GM21619 (cell line): Measurements from ENCODE around the gene WNK2.

Experiments used
- ATAC-seq: cut with Tn5 transposase; IDR thresholded peaks from one replicate; pipeline ENCODE4 v1.9.1; 2021; ENCODE audit not compliant: unreplicated experiment

The WNK2 gene

GRCh38 chr9:93161786-93162562 lies 22.0 kb upstream of the WNK2 start:
- no peak for ATAC-seq

DNA sequence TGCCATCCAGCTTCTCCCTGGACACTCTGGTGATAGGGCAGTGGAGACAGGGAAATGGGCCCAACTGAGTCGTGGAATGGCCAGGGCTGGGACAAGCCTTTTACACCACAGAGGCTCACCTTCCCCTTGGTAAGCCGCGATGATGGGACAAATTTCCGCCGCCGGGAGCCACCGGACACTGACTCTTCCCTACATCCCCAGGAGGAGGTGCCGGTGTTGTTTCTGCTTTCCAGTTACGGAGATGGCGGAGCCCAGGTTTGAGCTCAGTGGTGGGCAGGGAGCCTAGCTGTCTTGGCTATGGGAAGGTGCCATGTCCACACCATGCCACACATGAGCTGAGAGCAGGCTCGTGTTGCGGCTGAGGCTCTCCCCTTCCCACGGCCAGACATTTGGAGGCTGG lies 19.9 kb upstream of the WNK2 start:
- ATAC-seq = no peak

- ATAC-seq = no peak
These were observed 17.2 kb upstream of the WNK2 start for GRCh38 chr9:93166699-93167098.

DNA sequence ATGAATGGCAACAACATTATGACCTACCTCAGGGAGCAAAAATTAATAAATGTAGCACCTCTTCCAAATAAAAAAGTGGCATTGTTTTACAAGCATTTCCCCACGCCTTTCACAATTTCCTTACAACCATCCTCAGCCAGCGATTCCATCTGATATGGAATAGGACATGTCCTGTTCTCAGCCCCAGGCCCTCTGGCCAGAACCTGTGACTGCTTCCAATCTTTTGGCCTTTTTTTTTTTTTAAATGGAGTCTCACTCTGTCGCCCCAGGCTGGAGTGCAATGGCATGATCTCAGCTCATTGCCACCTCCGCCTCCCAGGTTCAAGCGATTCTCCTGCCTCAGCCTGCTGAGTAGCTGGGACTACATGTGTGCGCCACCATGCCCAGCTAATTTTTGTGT lies 16.8 kb upstream of the WNK2 start:
- no peak for ATAC-seq

- no peak for ATAC-seq
These were observed 16.1 kb upstream of the WNK2 start for GRCh38 chr9:93167838-93168237.

DNA sequence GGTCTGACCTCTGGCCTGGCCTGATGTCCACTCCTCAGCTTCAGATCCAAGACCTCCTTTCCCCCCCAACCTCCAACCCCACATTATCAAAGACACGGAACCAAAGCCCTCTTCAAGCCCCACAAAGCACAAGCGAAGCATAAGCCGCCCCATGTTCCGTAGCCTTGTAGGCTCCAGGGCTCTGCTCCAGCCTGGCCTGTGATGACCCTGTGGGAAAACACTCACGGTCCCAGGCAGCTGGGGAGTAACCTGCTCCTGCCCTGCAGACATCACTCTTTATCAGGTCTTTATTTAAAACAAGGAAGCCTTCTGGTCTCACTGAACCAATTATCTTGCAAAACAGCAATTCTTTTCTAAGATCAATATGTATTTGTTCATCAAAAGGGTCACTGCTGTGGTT lies 15.4 kb upstream of the WNK2 start:
- ATAC-seq = no peak

- no peak for ATAC-seq
These were observed 14.5 kb upstream of the WNK2 start for GRCh38 chr9:93169444-93169843.

DNA sequence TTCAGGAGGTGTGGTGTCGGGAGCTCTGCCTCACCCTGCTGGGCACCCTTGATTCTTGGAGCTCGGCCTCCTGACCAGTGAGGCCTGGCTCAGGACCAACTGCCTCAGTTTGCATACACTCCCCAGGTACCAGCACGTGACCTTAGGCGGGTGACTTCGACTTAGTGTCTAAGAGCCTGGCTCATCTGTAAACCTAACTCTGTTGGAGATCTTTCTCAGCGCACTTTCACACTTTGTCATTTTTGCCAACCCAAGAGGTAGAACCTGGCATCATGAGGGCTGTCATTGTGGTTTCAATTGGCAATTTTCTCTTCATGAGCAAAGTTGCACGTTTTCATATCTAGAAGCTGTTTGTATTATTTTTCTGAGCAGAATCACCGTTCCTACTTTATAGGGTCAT lies 13.4 kb upstream of the WNK2 start:
- ATAC-seq = no peak

GRCh38 chr9:93171261-93171990 lies 12.5 kb upstream of the WNK2 start:
- no peak for ATAC-seq

GRCh38 chr9:93172666-93173364 lies 11.1 kb upstream of the WNK2 start:
- ATAC-seq = no peak

DNA sequence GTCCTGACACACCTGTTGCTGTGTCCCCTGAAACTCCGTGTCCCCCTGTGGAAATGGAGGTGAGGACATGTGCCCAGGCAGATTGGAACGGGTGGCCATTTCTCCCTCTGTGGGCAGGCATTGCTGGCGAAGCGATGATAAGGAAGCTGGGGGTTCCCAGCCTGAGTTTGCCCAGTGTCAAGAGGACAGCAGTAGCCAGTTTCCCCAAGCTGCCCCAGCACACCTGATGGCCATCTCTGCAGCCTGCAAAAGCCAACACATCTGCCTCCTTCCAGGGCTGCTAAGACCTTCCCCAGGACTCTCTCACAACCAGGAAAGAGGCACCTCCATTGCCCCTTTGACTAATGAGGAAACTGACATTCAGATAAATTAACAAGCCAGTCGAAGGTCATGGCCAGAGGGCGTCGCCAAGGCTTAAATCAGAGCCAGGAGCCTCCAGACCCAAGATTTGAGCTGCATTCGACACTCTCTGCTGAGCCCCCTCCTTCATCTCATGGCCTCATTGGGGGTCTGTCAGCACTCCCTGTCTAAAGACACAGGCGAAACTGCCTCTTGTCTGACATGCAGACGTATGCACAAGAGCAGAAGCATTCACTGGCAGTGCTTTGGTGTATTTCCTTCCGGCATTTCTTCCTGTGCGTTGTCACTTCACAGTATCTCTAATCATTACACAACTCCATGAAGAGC lies 10.4 kb upstream of the WNK2 start:
- no peak for ATAC-seq

DNA sequence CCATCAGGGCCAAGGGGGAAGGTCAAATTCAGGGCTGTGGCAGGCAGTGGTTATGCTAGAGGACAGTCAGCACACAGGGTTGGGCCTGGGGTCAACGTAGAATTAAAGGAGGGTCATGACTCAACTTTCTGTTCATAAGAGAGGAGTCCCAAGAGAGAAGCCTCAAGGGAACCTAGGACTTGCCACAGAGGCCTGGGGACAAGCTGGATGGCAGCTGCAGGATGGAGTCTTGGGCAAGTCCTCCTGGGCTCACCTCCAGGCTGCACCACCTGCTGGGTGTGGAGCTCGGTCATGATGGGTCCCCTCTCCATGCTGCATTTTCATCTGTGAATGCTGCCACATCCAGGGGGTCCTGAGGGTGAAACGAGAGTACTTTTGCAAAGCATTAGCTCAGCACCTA lies 9.0 kb upstream of the WNK2 start:
- ATAC-seq = no peak

DNA sequence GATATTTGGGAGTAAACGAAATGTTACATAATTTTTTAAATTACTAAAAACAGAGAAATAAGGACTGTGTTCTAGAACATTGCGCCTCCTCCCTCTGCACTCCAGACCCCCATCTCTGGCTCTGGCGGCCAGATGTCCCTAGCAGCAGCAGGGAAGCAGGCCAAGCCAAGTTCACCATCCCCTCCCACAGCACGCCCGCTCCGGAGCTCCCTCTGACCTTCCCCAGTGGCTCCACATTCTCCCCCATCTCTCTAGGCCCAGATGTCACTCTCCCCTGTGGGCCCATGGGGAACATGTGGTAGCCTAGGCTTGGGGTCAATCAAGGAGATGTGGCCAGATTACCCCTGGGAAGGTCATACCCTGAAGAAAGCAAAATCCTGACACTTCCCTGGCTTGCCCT lies 6.3 kb upstream of the WNK2 start:
- no peak for ATAC-seq

- ATAC-seq = no peak
These were observed 4.8 kb upstream of the WNK2 start for GRCh38 chr9:93178851-93179786.

DNA sequence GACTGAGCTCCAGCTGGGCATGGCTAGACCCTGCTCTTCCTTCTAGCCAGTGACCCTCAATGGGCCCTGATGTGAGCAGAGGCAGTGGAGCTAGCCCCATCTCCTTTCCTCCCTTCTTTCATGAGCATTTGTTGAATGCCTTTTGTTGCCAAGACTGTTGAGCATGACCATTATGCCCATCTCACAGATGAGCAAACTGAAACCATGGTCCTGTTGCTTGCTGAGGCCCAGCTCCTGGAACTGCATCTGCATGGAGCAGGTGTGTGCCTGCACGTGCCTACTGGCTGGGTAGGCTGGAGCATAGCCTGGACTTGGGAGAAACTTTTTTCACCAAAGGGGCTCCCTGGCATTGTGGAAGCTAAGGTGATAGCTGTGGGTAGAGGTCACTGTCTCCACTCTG lies 3.0 kb upstream of the WNK2 start:
- no peak for ATAC-seq

GRCh38 chr9:93181672-93182435 lies 2.1 kb upstream of the WNK2 start:
- no peak for ATAC-seq

DNA sequence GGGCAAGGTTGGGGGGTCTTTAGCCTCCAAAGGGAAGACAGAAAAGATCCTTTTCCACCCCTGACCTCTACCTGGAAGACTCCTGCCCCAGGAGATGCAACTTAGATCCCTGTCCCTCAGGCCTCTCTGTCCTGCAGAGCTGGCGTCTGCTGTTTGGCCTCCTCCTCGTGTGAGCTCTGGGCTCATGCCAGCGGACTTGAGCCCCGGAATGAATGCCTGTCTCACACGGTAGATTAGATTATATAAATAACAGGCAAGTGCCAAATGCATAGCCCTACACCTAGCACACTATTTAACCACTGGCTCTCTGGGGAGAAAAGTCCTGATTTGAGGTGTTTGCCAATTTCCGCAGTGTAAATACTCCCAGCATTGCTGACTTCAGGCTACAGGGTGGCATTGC lies 1.4 kb upstream of the WNK2 start:
- ATAC-seq = no peak

GRCh38 chr9:93183131-93183662 lies 742 bp upstream of the WNK2 start:
- ATAC-seq = no peak
